GM13977 (cell line): ENCODE measurements around the gene P2RY1.

Source experiments
- DNase-seq: peaks from one replicate; pipeline ENCODE4 v3.0.0; 2012; ENCODE audit warnings: low spot score
- CTCF ChIP-seq: IDR thresholded peaks from 2 replicates; pipeline ENCODE4 v1.5.1; 2012; ENCODE audit warnings: mild to moderate bottlenecking, control low read depth; ENCODE audit not compliant: insufficient read depth; ENCODE audit errors: extremely low read depth, missing control alignments
- in situ Hi-C: fragments of 300-500 bp; cut with MboI; formaldehyde crosslinking; loops from one replicate; pipeline ENCODE4 v1.12.0; 2022; ENCODE audit warnings: low sequenced_read_pairs, low pct_unique_long_range_greater_than_20kb, mixed read lengths, inconsistent platforms; ENCODE audit not compliant: unreplicated experiment

Gene P2RY1

GRCh38 chr3:152834776-152835600 lies at the start of gene P2RY1:
TSS of gene P2RY1 (plus strand) at chr3:152835131. CDS start at chr3:152835783, 652 bp downstream.
- peak; percentile 76 for DNase-seq
- TF ChIP-seq CTCF, result peak; percentile 52
- in situ Hi-C loops, result no loop called here

GRCh38 chr3:152786977-152787681 lies 47.8 kb upstream of the P2RY1 start:
- no peak for DNase-seq
- in situ Hi-C loops, result no loop called here
- TF ChIP-seq CTCF, result no peak

GRCh38 chr3:152790651-152791387 lies 44.1 kb upstream of the P2RY1 start:
- no peak for TF ChIP-seq CTCF
- in situ Hi-C loops, result no loop called here
- no peak for DNase-seq

- TF ChIP-seq CTCF, result no peak
- in situ Hi-C loops, result no loop called here
- no peak for DNase-seq
Observed at GRCh38 chr3:152793969-152794368, 41.0 kb upstream of the P2RY1 start.

GRCh38 chr3:152797751-152798432 lies 37.0 kb upstream of the P2RY1 start:
- no peak for DNase-seq
- no peak for TF ChIP-seq CTCF
- in situ Hi-C loops, result no loop called here

- in situ Hi-C loops, result no loop called here
- no peak for DNase-seq
- no peak for TF ChIP-seq CTCF
Observed at GRCh38 chr3:152811974-152812760, 22.8 kb upstream of the P2RY1 start.
